Stimulated activated CD8-positive, alpha-beta memory T cell treated with anti-CD3 and anti-CD28 coated beads, Interleukin-15, amount 100 ng/mL, for 1 hour (primary cell): ENCODE results near the gene TACC2.

Experiments
- DNase-seq: peaks from one replicate; pipeline ENCODE4 v3.0.0-alpha.2; 2020; ENCODE audit warnings: low read depth

The TACC2 gene

GRCh38 chr10:122126763-122127659, 138.0 kb downstream of the TACC2 start:
- DNase-seq = no peak

- no peak for DNase-seq
Measured at GRCh38 chr10:122127943-122128342, 139.0 kb downstream of the TACC2 start.

GRCh38 chr10:122128357-122128756, 139.4 kb downstream of the TACC2 start:
- no peak for DNase-seq

- DNase-seq = no peak
Measured at GRCh38 chr10:122130474-122131110, 141.6 kb downstream of the TACC2 start.

GRCh38 chr10:122132331-122132755, 143.4 kb downstream of the TACC2 start:
- DNase-seq = no peak

- DNase-seq = no peak
Measured at GRCh38 chr10:122132882-122133565, 144.1 kb downstream of the TACC2 start.

- no peak for DNase-seq
Measured at GRCh38 chr10:122135251-122136025, 146.5 kb downstream of the TACC2 start.

GRCh38 chr10:122138831-122139625, 150.1 kb downstream of the TACC2 start:
- no peak for DNase-seq

- no peak for DNase-seq
Measured at GRCh38 chr10:122139627-122140170, 150.7 kb downstream of the TACC2 start.

GRCh38 chr10:122140461-122140902, 151.5 kb downstream of the TACC2 start:
- no peak for DNase-seq

- no peak for DNase-seq
Measured at GRCh38 chr10:122140941-122141623, 152.1 kb downstream of the TACC2 start.

- DNase-seq = no peak
Measured at GRCh38 chr10:122141821-122142640, 153.1 kb downstream of the TACC2 start.

GRCh38 chr10:122142641-122143237, 153.8 kb downstream of the TACC2 start:
- no peak for DNase-seq

- no peak for DNase-seq
Measured at GRCh38 chr10:122143238-122143841, 154.4 kb downstream of the TACC2 start.

GRCh38 chr10:122144199-122144598, 155.2 kb downstream of the TACC2 start:
- DNase-seq = no peak

- no peak for DNase-seq
Measured at GRCh38 chr10:122145113-122145512, 156.2 kb downstream of the TACC2 start.

- no peak for DNase-seq
Measured at GRCh38 chr10:122147663-122148062, 158.7 kb downstream of the TACC2 start.

- no peak for DNase-seq
Measured at GRCh38 chr10:122148876-122149560, 160.1 kb downstream of the TACC2 start.
